Osteocyte (in vitro differentiated cells): ENCODE data around the gene ACTA1. TPM values are rescaled to one million over a fixed set of nuclear protein-coding genes. Genes with fewer than 3 reads are reported as not detected.
A peak's percentile ranks its signal among the peaks of the same experiment; 100 is the strongest.

ENCODE experiments used
- DNase-seq: peaks from one replicate; pipeline ENCODE4 v3.0.0; 2021; ENCODE audit warnings: mixed read lengths; ENCODE audit not compliant: unreplicated experiment; ENCODE audit errors: extremely low spot score
- H3K27ac Mint-ChIP-seq: one replicate; pipeline ENCODE4 v1.8.0; 2021; ENCODE audit warnings: mild to moderate bottlenecking, mixed read lengths; ENCODE audit not compliant: unreplicated experiment
- H3K27me3 Mint-ChIP-seq: one replicate; pipeline ENCODE4 v1.8.0; 2021; ENCODE audit warnings: mixed read lengths; ENCODE audit not compliant: unreplicated experiment
- H3K36me3 Mint-ChIP-seq: one replicate; pipeline ENCODE4 v1.8.0; 2021; ENCODE audit warnings: mixed read lengths; ENCODE audit not compliant: unreplicated experiment
- H3K4me1 Mint-ChIP-seq: one replicate; pipeline ENCODE4 v1.8.0; 2021; ENCODE audit warnings: mixed read lengths; ENCODE audit not compliant: unreplicated experiment
- H3K4me3 Mint-ChIP-seq: one replicate; pipeline ENCODE4 v1.8.0; 2021; ENCODE audit warnings: mild to moderate bottlenecking, moderate library complexity, mixed read lengths; ENCODE audit not compliant: unreplicated experiment
- H3K9me3 Mint-ChIP-seq: one replicate; pipeline ENCODE4 v1.8.0; 2021; ENCODE audit warnings: mixed read lengths; ENCODE audit not compliant: unreplicated experiment
- CTCF ChIP-seq: fragments of 200-600 bp; sonication (generic); IDR thresholded peaks from 2 replicates; pipeline ENCODE4 v1.5.0; 2021; ENCODE audit warnings: antibody characterized with exemption, mild to moderate bottlenecking, moderate library complexity
- total RNA-seq: library from RNA; stranded (reverse); gene quantifications from 2 replicates; pipeline ENCODE4 v1.2.1, GENCODE V29; 2021

The ACTA1 gene
- total RNA-seq, 1 donor from 2014 or later: not detected

GRCh38 chr1:229412056-229412455 is 21.8 kb downstream of the ACTA1 start:
- Mint-ChIP-seq H3K4me1 (peaks cover 35% of the 10 kb centered on the region), H3K27ac (no peak overlapping the region), H3K27me3 (peaks cover 9% of the 10 kb centered on the region), H3K4me3 (no peak overlapping the region), H3K36me3 (no peaks in the 10 kb centered on the region), H3K9me3 (no peaks in the 10 kb centered on the region)
- TF ChIP-seq CTCF: no peak
- DNase-seq: no peak

GRCh38 chr1:229411434-229412055 is 22.3 kb downstream of the ACTA1 start:
- Mint-ChIP-seq H3K27ac (no peak overlapping the region), H3K4me1 (peaks cover 37% of the 10 kb centered on the region), H3K9me3 (no peaks in the 10 kb centered on the region), H3K36me3 (no peaks in the 10 kb centered on the region), H3K27me3 (peaks cover 13% of the 10 kb centered on the region), H3K4me3 (no peak overlapping the region)
- no peak for DNase-seq
- TF ChIP-seq CTCF: no peak

GRCh38 chr1:229410692-229411433 is 23.0 kb downstream of the ACTA1 start:
- DNase-seq: no peak
- H3K4me3 Mint-ChIP-seq: peak overlapping the region; percentile 1
- no peak for TF ChIP-seq CTCF
- H3K4me1 Mint-ChIP-seq: peaks cover 37% of the 10 kb centered on the region
- peak overlapping the region; percentile 75 for H3K27ac Mint-ChIP-seq
- H3K9me3 Mint-ChIP-seq: no peaks in the 10 kb centered on the region
- H3K36me3 Mint-ChIP-seq: no peaks in the 10 kb centered on the region
- peaks cover 14% of the 10 kb centered on the region for H3K27me3 Mint-ChIP-seq

DNA sequence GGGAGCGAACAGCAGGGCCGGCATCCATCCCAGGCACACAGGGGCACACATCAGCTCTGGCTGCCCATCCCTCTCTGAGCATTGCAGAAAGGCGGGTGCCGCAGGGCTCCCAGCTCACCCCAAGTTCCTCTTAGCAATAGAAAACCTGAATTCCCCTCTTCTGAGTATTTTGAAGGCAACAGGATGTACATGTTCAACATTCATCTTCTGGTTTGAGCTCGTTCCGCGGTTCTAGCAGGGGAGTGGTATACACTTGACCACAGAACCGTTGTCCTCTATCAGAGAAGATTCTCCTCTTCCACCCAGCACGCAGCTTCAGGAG is 23.6 kb downstream of the ACTA1 start:
- Mint-ChIP-seq H3K4me1 (peaks cover 37% of the 10 kb centered on the region), H3K27me3 (peaks cover 19% of the 10 kb centered on the region), H3K9me3 (no peaks in the 10 kb centered on the region), H3K4me3 (no peak overlapping the region), H3K27ac (no peak overlapping the region), H3K36me3 (no peaks in the 10 kb centered on the region)
- TF ChIP-seq CTCF: no peak
- no peak for DNase-seq

DNA sequence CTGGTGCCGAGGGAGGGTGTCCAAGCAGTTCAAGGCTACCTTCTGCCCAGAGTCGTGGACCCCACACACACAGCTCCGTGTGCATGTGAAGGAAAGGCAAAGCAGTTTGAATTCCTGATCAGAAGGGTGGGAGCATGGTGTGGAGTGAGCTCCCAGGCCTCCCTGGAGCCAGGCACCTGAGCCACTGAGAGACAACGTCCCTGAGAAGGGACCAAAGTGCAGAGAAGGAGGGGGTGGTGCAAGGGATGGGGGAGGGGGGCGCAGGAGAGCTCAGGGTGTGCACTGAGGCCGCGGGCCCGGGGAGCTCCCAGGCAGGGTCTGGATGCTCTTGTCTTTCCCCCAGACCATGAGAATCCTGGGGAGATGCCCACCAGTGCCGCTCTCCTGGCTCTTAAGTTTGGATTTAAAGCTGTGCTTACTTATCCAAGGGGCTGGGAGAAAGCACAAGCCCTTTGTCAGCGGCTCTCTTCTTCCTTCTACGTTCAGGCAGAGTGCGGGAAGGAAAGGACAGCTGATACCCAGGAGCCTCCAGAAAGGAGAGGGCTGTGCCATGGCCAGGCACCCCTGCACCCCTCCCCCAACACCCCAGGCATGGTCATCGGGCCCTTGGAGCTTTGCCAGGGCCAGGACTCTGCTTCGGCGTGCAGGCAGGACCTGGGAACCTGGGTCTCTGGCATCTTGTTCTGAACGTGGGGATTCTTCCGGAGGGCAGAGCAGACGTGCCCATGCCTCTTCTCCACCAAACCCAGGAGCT is 24.1 kb downstream of the ACTA1 start:
- Mint-ChIP-seq H3K4me3 (no peak overlapping the region), H3K4me1 (peaks cover 37% of the 10 kb centered on the region), H3K27me3 (peaks cover 21% of the 10 kb centered on the region), H3K27ac (no peak overlapping the region), H3K36me3 (no peaks in the 10 kb centered on the region), H3K9me3 (no peaks in the 10 kb centered on the region)
- no peak for TF ChIP-seq CTCF
- no peak for DNase-seq
